Measurements from ENCODE around the gene POLD4. TPM values are rescaled to one million over a fixed set of nuclear protein-coding genes. Genes with fewer than 3 reads are reported as not detected.

Gene POLD4
- total RNA-seq, 1 donor from 2014 or later: 47.0 TPM

GRCh38 chr11:67357831-67358670, 4.7 kb upstream of the POLD4 start:
- Histone ChIP-seq H3K4me1 (peaks cover 42% of the 10 kb centered on the region), H3K9me3 (replicated peaks) (no peaks in the 10 kb centered on the region), H3K27ac (replicated peaks) (no peak overlapping the region), H3K4me3 (no peak overlapping the region), H3K36me3 (no peaks in the 10 kb centered on the region), H3K27me3 (ENCODE audit: low read depth) (no peaks in the 10 kb centered on the region)
- no peak for TF ChIP-seq CTCF (IDR thresholded peaks at IDR 0.05; ENCODE audit: borderline replicate concordance)
- intact Hi-C loops (cut with micrococcal nuclease): no loop called here
- DNase-seq: no peak

- peaks cover 52% of the 10 kb centered on the region for H3K4me1 ChIP-seq
- intact Hi-C loops (cut with micrococcal nuclease): no loop called here
Measured at GRCh38 chr11:67356864-67357561, 3.7 kb upstream of the POLD4 start.

GRCh38 chr11:67356387-67356863, 3.1 kb upstream of the POLD4 start:
- no peaks in the 10 kb centered on the region for H3K27me3 ChIP-seq (ENCODE audit: low read depth)

More at GRCh38 chr11:67356864-67357561, 3.7 kb upstream of the POLD4 start:
- peak overlapping the region; percentile 99 for H3K27ac ChIP-seq (replicated peaks)
- H3K36me3 ChIP-seq: no peaks in the 10 kb centered on the region
- no peak overlapping the region for H3K4me3 ChIP-seq
- H3K27me3 ChIP-seq (ENCODE audit: low read depth): no peaks in the 10 kb centered on the region
- TF ChIP-seq CTCF (IDR thresholded peaks at IDR 0.05; ENCODE audit: borderline replicate concordance): peak; percentile 95
- H3K9me3 ChIP-seq (replicated peaks): no peaks in the 10 kb centered on the region
- peak; percentile 41 for DNase-seq

GRCh38 chr11:67355794-67356386, 2.5 kb upstream of the POLD4 start:
- peaks cover 63% of the 10 kb centered on the region for H3K4me1 ChIP-seq
- intact Hi-C loops (cut with micrococcal nuclease): no loop called here

More at GRCh38 chr11:67356387-67356863, 3.1 kb upstream of the POLD4 start:
- intact Hi-C loops (cut with micrococcal nuclease): no loop called here
- no peak for TF ChIP-seq CTCF (IDR thresholded peaks at IDR 0.05; ENCODE audit: borderline replicate concordance)
- peaks cover 58% of the 10 kb centered on the region for H3K4me1 ChIP-seq
- no peaks in the 10 kb centered on the region for H3K36me3 ChIP-seq
- H3K27ac ChIP-seq (replicated peaks): peak overlapping the region; percentile 99
- H3K4me3 ChIP-seq: no peak overlapping the region
- DNase-seq: no peak
- H3K9me3 ChIP-seq (replicated peaks): no peaks in the 10 kb centered on the region

More at GRCh38 chr11:67355794-67356386, 2.5 kb upstream of the POLD4 start:
- Histone ChIP-seq H3K27me3 (ENCODE audit: low read depth) (no peaks in the 10 kb centered on the region), H3K27ac (replicated peaks) (peak overlapping the region; percentile 99), H3K4me3 (no peak overlapping the region), H3K36me3 (no peaks in the 10 kb centered on the region), H3K9me3 (replicated peaks) (no peaks in the 10 kb centered on the region)
- DNase-seq: no peak
- no peak for TF ChIP-seq CTCF (IDR thresholded peaks at IDR 0.05; ENCODE audit: borderline replicate concordance)

Data from left ventricle myocardium inferior (tissue), 1 donor.